SU-DHL-6 (cell line): ENCODE results near the gene ZDHHC8.
A peak's percentile ranks its signal among the peaks of the same experiment; 100 is the strongest.

Source experiments
- H2AFZ ChIP-seq: fragments of 200-600 bp; sonication (generic); 2 replicates; pipeline ENCODE4 v1.6.1; 2014; ENCODE audit warnings: low read depth, mild to moderate bottlenecking, moderate library complexity, mixed read lengths, antibody characterized with exemption, low read length; ENCODE audit not compliant: severe bottlenecking
- H3F3A ChIP-seq: fragments of 200-600 bp; shearing (Covaris generic); 2 replicates; pipeline ENCODE4 v1.6.0; 2016; ENCODE audit warnings: antibody characterized with exemption, mild to moderate bottlenecking; ENCODE audit not compliant: insufficient read depth
- H3K27ac ChIP-seq: fragments of 200-600 bp; sonication (generic); 2 replicates; pipeline ENCODE4 v1.5.1; 2016; ENCODE audit warnings: low read depth, mild to moderate bottlenecking, low read length, moderate library complexity, mixed read lengths
- H3K27me3 ChIP-seq: fragments of 200-600 bp; sonication (generic), shearing (Covaris generic); 2 replicates; pipeline ENCODE4 v1.6.0; 2014; ENCODE audit warnings: mild to moderate bottlenecking, low read length
- H3K36me3 ChIP-seq: fragments of 200-600 bp; sonication (generic); 2 replicates; pipeline ENCODE4 v1.6.1; 2014; ENCODE audit warnings: mild to moderate bottlenecking, low read length, mixed read lengths
- H3K4me2 ChIP-seq: fragments of 300-600, 200-600 bp; shearing (Covaris generic), sonication (generic); 2 replicates; pipeline ENCODE4 v1.6.0; 2014; ENCODE audit warnings: low read length, low read depth, mild to moderate bottlenecking; ENCODE audit not compliant: poor library complexity, severe bottlenecking
- H3K4me3 ChIP-seq: fragments of 200-600 bp; sonication (generic); 2 replicates; pipeline ENCODE4 v1.5.1; 2014; ENCODE audit warnings: antibody characterized with exemption, low read length, mild to moderate bottlenecking, mixed read lengths; ENCODE audit not compliant: insufficient read depth, poor library complexity, severe bottlenecking
- H3K79me2 ChIP-seq: fragments of 200-600 bp; sonication (generic); 2 replicates; pipeline ENCODE4 v1.6.1; 2014; ENCODE audit warnings: mild to moderate bottlenecking, low read length, moderate library complexity; ENCODE audit not compliant: insufficient read depth
- H3K9ac ChIP-seq: fragments of 200-600 bp; sonication (generic); 2 replicates; pipeline ENCODE4 v1.7.0; 2014; ENCODE audit warnings: mild to moderate bottlenecking, low read length
- H3K9me2 ChIP-seq: fragments of 200-600 bp; sonication (generic); replicated peaks from 2 replicates; pipeline ENCODE4 v1.6.1; 2014; ENCODE audit warnings: low read length; ENCODE audit not compliant: insufficient read depth
- H3K9me3 ChIP-seq: fragments of 200-600 bp; sonication (generic); 2 replicates; pipeline ENCODE4 v1.6.1; 2014; ENCODE audit warnings: low read length, mixed read lengths; ENCODE audit not compliant: insufficient read depth
- H4K20me1 ChIP-seq: fragments of 200-600 bp; sonication (generic); 2 replicates; pipeline ENCODE4 v1.6.1; 2014; ENCODE audit warnings: low read depth, mild to moderate bottlenecking, antibody characterized with exemption, low read length, moderate library complexity, mixed read lengths
- CTCF ChIP-seq: fragments of 200-600 bp; sonication (generic); IDR thresholded peaks from one replicate; pipeline ENCODE4 v1.5.1; 2017; ENCODE audit warnings: antibody characterized with exemption, mild to moderate bottlenecking, low read length, moderate library complexity; ENCODE audit not compliant: insufficient read depth, poor library complexity, severe bottlenecking
- EZH2phosphoT487 ChIP-seq: fragments of 200-600 bp; sonication (generic), shearing (Covaris generic); conservative IDR thresholded peaks from 2 replicates; pipeline ENCODE4 v1.6.1; 2018; ENCODE audit warnings: mild to moderate bottlenecking, antibody characterized with exemption, low read length, moderate library complexity, mixed read lengths

The ZDHHC8 gene

GRCh38 chr22:20156042-20156389, 24.4 kb downstream of the ZDHHC8 start:
- no peaks in the 10 kb centered on the region for H3K36me3 ChIP-seq
- no peaks in the 10 kb centered on the region for H3K79me2 ChIP-seq
- no peak overlapping the region for H3K27ac ChIP-seq
- H3K9me3 ChIP-seq, result no peaks in the 10 kb centered on the region
- no peak for TF ChIP-seq EZH2phosphoT487
- TF ChIP-seq CTCF, result no peak
- no peak overlapping the region for H3K4me2 ChIP-seq
- H3K9me2 ChIP-seq, result no peaks in the 10 kb centered on the region
- no peaks in the 10 kb centered on the region for H3F3A ChIP-seq
- H3K9ac ChIP-seq, result no peak overlapping the region
- H4K20me1 ChIP-seq, result no peaks in the 10 kb centered on the region
- no peaks in the 10 kb centered on the region for H3K27me3 ChIP-seq
- no peak overlapping the region for H3K4me3 ChIP-seq
- H2AFZ ChIP-seq, result no peak overlapping the region

- Histone ChIP-seq H4K20me1 (no peaks in the 10 kb centered on the region), H3K9me3 (no peaks in the 10 kb centered on the region), H3K9me2 (no peaks in the 10 kb centered on the region), H3K27me3 (no peaks in the 10 kb centered on the region), H3K4me2 (no peak overlapping the region), H2AFZ (no peak overlapping the region), H3K9ac (no peak overlapping the region), H3F3A (no peaks in the 10 kb centered on the region), H3K79me2 (no peaks in the 10 kb centered on the region), H3K36me3 (no peaks in the 10 kb centered on the region), H3K4me3 (no peak overlapping the region), H3K27ac (no peak overlapping the region)
- TF ChIP-seq CTCF, result peak; percentile 59
- no peak for TF ChIP-seq EZH2phosphoT487
Observed at GRCh38 chr22:20156611-20157429, 25.2 kb downstream of the ZDHHC8 start.

GRCh38 chr22:20157430-20158183, 26.0 kb downstream of the ZDHHC8 start:
- Histone ChIP-seq H3K27ac (no peak overlapping the region), H3K4me2 (no peak overlapping the region), H2AFZ (no peak overlapping the region), H3F3A (no peaks in the 10 kb centered on the region), H3K9me2 (no peaks in the 10 kb centered on the region), H4K20me1 (no peaks in the 10 kb centered on the region), H3K9ac (no peak overlapping the region), H3K79me2 (no peaks in the 10 kb centered on the region), H3K9me3 (no peaks in the 10 kb centered on the region), H3K4me3 (no peak overlapping the region), H3K36me3 (no peaks in the 10 kb centered on the region), H3K27me3 (no peaks in the 10 kb centered on the region)
- TF ChIP-seq CTCF (no peak), EZH2phosphoT487 (no peak)
